Gastrocnemius medialis (tissue), 4 donors: ENCODE data around the gene STH.

ENCODE experiments used
- CTCF ChIP-seq, 5 experiments: fragments of 450-650 bp in 3 of 5; fragments of 200-600 bp in 2 of 5; sonication (generic) in 2 of 5; IDR thresholded peaks in 4 of 5; conservative IDR thresholded peaks in 1 of 5; 1 replicate in 4 of 5; 2 replicates in 1 of 5; pipeline ENCODE4 v1.5.1; 2016 to 2019; ENCODE audit warnings: antibody characterized with exemption in 5 of 5, mild to moderate bottlenecking in 3 of 5, moderate library complexity in 3 of 5
- POLR2A ChIP-seq, 2 donors: fragments of 450-650 bp; IDR thresholded peaks; one replicate each; pipeline ENCODE4 v1.6.1; 2017; ENCODE audit warnings: antibody characterized with exemption in 2 of 2, mild to moderate bottlenecking in 2 of 2, moderate library complexity in 2 of 2

GRCh38 chr17:45963889-45964288 is 35.2 kb upstream of the STH start:
- TF ChIP-seq CTCF (IDR thresholded peaks at IDR 0.05 in 4 of 5, conservative IDR thresholded peaks at IDR 0.05 in 1 of 5) (no peak), POLR2A (IDR thresholded peaks at IDR 0.05) (no peak)
